HG02885 (cell line): ENCODE results near the gene C1QTNF7.

Experiments
- ATAC-seq: cut with Tn5 transposase; IDR thresholded peaks from one replicate; pipeline ENCODE4 v1.9.1; 2021; ENCODE audit warnings: mild to moderate bottlenecking; ENCODE audit not compliant: unreplicated experiment, poor library complexity

C1QTNF7 gene

DNA sequence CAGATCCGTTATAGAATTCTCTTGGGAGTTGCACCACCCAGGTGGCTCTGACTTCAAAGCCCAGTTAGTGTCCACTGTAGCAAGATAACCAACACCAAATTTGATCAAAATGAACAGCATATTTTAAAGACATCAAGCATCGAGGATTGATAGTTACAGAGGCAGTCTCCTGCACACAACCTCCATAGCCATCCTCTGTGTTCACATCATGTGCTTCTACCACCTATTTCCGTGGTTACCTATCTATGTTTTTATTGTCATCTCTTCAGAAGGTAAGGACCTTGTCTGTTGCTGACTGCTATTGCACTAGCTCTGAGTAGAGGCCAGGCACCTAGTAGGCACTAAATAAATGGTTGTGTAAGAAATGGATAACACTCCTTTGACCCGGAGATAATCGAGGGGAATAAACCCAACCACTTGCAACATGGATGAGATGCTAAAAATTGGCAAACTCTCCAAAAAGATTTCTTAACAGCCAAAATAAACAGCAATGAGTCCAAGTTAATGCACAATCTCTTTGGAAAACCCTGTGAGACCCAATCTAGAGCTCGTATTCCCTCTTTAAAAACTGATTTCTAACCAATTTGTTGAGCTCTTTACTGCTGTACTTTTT, 14.7 kb upstream of the C1QTNF7 start:
- ATAC-seq, result no peak

DNA sequence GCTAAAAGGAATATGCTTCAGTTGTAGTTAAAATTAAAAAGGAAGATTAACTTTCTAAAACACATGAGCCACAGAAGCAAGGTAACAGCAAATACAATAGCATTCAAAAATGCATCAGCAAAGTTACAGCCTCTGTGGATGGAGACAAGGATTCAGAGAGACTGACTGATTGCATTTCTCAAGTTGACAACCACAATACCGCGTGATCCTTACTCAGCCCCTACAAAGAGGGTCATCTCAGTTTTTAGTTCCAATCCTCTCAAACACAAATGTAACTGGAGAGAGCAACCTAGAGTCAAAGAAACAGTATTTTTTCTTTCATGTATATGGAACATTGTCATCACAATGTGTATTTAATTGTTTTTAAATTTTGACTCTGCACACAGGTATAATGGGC, 14.2 kb upstream of the C1QTNF7 start:
- ATAC-seq, result no peak

DNA sequence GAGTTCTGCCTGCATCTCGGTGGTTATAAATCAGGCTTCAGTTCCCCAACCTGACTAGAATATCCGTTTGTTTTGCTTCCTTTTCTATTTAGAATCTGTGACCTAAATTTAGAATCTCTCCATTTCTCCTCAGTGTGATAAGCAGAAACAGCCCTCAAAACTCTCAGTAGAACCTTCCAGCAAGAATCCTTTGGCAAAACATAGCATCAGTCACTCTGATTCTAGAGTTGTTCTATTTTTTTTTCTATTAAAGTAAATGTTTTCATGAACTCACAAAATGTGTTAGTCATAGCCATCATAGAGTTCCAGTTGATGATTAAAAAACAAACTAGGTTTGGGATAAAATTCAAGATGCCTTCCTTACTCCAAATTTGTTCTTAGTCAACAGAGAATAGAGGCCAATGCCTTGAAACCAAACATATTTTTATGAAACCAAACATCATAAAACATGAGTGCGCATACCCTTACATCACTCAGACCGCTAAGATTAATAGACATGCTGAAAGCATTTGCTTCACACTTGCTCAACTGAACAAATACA, 13.2 kb upstream of the C1QTNF7 start:
- ATAC-seq, result no peak

DNA sequence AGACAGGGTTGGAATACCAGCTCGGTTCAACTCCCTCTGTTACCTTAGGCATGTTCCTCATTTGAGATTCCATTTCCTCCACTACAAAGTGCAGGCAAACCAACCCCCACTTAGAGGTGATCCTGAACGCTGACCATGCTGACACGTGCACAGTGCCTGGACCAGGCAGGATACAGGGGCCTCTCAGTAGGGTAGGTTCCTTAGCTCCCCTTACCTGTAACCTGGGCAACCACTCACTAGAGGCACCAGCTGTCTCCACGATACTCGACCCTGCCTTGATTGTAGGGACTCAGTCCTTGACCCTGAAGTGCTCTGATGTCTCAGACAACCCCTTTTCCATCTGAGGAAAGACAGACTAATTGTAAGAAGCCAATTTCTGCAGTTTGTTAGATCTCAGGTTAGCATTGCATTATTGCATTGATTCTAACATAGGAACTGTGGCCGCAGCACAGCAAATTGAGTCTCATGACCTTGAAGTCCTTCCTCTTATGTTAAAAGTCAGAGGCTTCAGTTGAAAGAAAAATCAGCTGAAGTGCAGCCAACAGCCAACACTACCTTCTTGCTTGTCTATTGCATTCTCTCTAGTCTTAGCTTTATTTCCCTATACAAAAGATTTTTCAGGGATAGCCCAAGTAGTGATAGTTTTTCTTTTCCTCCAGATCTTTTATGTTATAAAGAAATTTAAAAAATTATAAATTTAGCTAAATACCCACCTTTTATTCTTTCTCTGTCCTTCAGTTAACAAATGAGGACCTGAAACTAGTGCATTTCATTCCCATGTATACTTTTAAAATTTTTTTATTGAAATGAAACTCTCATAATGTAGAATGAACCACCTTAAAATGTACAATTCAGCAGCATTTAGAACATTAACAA, 11.2 kb upstream of the C1QTNF7 start:
- no peak for ATAC-seq

DNA sequence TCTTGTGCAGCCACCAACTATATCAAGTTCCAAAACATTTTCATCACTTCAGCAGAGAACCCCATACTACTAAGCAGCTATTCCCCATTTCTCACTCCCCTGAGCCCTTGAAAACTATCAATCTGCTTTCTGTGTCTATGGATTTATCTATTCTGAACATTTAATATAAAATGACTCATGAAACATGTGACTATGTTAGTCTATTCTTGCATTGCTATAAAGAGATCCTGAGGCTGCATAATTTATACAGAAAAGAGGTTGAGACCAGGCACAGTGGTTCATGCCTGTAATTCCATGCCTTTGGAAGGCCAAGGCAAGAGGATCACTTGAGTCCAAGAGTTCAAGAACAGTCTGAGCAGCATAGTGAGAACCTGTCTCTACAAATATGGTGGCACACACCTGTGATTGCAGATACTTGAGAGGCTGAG, 10.6 kb upstream of the C1QTNF7 start:
- no peak for ATAC-seq

DNA sequence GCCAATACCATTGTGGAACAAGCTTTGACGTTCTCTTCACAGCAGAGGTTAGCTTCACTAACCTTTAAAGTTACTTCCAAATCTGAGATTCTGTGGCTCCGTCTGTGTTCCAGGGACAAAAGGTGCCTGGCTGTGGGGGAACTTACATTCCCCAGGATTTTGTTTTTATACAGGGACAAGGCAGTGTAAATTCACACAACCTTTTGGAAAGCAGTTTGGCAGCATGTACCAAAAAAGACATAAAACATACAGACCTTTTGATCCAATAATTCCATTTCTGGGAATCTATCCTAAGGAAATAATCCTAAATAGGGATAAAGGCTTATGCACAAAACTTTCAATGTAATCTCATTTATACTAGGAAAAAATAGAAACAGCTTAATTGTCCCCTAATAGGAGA, 8.9 kb upstream of the C1QTNF7 start:
- no peak for ATAC-seq

DNA sequence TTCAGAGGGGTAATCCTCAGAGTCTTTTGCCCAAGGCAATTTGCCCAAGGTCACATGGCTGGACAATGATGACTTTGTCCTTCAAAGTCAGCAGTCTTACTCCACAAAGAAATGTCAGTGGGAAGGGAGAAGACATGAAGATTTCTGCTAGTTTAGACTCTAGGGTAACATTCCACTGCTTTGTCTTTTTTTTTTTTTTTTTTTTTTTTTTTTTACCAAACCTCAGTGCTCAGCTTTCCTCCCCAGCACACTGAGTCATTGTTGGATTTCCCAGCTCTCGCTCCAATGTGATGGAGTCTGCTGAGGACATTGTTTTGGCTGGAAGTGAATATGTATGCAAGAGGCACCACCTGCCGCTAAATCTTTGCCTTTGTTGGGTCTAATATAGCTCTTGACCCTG, 7.2 kb upstream of the C1QTNF7 start:
- ATAC-seq, result no peak

DNA sequence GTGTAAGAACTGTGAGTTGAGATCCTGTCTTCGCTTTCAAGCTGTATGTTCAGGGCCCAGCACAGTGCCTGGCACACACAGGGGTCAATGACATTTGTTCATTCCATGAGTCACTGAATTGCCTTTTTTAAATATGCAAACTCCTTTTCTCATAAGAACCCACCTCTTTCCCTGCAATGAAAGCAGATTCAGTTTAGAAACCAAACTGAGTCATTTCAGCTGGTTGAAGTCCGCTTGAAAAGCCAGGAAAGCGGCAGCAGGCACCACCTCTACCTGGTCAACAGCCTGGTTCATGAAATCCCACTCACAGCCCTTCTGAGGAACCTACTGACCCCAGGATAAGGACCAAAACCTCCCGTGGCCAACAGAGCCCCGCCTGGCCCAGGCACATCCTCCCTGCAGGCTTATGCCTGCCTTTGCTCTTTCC, 4.5 kb upstream of the C1QTNF7 start:
- no peak for ATAC-seq

DNA sequence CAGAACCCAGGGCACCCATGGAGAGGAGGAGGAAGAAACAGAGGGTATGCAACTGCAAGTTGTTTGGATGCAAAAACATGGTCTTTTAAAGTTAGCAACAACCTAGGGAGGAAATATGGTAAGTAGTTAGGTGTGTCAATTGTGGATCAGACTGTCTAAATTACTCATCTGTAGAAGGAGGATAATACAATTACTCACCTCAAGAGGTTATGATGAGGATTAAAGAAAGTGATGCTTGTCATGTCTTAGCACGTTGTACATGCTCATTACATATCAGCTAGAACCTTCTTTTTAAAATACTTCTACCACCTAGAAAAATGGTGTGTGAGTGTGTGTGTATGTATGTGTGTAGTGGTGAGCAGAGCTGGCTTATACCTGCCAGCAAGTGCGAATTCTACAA, 2.3 kb upstream of the C1QTNF7 start:
- ATAC-seq, result no peak

DNA sequence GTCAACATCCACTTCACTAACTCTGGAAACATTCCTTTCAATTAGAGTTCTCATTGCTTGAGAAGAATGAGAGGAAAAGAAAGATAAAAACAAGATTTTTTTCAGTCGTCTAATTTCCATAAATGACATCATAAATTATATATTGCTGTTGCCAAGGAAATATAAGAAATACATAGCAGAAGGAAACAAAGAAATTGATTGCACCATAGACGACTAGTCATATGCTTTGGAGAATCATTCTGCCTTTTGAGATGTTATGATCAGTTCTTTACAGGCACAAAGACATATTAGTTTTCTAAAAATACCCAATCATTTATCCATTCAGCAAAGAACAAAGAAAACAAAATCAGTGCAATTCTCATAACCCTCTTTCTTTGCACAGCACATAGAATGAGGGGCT, 672 bp upstream of the C1QTNF7 start:
- no peak for ATAC-seq

DNA sequence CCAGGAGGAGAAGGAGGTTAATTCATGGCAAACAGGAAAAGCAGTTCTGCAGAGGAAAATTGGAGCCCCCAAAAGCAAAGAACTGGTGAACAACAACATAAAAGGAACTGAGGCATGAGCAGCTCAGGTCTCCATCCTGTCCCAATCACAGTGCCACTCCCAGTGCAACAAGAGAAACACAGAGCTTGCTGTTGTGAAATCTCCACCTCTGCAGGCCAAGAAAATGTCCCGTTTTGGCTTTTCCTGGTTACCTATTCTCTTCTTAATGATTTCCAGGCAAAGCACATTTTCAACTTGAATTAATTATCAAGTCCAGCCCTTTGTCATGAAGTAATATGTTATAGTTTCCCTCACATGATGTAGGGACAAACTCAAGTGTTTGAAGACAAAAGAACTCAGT, 778 bp downstream of the C1QTNF7 start:
- no peak for ATAC-seq

DNA sequence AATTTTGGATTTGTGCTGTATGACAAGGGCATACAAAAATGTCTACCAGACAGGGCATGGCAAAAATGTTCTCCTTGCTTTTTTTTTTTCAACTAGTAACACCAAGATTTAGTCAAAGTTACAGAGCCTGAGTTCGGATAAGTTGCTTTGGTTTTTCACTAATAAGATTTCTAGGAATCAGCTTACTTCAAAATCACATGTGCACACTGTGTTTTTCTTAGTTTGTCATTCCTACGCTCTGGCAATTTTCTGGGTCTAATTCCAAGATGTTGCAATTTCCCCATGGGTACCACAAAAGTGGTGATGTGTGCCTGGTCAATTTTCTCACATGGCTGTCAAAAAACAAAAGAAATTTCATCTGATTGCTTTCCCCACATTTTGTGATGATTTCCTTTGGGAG, 6.3 kb downstream of the C1QTNF7 start:
- no peak for ATAC-seq

DNA sequence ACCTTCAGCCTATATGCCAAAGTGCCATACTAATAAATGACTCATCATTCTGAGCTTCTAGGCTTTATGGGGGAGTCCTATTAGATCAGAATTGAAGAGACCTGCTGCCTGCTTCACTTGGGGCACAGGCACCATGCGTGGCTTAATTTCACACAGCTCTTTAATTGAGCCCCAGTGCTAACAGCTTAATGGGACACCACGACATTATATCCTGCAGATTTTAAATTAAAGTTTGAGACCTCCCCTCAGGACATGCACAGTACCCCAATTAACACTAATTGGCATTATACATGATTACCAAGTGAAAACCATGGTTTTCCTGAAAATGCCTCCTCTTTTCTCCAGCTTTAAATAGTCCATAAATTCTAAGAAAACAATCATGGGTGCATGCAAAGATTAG, 6.8 kb downstream of the C1QTNF7 start:
- no peak for ATAC-seq

DNA sequence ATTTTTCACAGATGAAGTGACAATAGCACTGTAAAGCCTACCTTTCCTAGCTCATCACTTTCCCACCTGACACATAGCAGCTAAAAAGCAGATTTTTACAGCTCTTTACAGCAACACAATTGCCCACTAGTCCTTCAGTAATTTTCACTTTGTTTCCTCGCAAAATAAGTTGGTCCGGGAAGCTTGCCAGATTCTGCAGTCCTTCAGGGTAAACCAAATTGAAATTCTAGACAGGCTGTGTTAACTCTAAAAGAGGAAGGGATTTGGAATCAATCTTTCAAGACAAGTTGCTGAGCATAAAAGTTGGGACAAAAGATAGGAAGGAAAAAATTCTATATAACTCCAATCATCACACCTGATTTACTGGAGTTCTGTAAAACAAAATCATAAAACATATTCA, 8.7 kb downstream of the C1QTNF7 start:
- ATAC-seq, result no peak

DNA sequence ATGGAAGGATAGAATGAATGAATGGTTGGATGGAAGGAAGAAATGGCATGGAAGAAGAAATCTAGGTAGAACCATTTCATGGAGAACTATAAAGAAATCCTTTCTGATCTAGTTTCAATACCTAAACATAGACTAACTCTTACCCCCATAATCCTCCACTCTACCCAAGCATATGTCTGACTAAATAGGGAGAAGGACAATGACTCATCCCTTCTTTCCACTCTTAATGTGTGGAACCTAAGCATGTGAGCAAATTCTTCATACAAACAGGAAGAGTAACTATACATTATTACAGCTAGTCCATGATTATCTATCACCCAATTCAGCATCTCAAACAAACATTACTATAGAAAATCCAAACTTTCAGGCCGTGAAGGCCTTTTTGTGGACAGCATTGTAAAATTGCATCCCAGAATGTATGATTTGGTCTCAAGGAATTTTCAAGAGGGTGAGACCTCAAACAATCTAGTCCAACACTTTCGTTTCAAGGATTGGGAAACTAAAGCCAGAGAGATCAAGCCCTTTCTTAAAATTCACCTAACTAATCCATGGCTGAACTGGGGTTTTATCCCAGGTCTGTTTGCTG, 11.2 kb downstream of the C1QTNF7 start:
- no peak for ATAC-seq

DNA sequence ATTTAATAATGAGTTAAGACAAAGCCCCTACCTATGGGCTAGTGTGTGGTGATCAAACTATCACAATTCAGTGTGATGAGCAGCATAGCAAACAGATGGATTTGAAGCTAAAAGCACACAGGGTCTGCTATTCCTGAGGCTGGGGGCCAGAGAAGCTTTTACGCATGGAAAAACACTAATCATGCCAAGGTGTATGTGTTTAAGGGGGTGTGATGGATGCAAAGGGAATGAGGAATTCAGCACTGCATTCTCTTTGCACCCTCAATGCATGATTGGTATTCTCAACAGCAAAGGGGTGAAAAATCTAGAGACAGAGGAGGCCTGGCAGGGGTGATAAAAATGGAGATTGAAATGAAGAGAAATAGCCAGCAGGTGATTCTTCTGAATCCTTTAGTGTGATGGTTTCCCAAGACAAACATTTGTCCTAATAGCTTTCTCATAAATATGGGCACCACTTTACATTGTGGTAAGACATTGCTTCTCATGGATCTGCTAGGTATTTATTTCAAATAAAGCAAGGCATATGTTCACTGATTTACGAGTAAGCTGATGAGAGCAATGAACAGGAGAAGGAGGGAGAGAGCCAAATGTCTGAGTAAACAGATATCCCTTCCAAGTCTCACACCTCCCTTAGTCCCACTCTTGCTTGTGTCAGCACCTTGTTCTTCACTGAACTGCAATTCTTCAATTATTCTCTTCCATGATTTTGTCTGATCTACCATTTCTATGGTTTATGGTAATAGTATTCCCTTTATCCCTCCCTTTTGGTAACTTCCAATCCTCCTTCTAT, 15.7 kb downstream of the C1QTNF7 start:
- ATAC-seq, result no peak

DNA sequence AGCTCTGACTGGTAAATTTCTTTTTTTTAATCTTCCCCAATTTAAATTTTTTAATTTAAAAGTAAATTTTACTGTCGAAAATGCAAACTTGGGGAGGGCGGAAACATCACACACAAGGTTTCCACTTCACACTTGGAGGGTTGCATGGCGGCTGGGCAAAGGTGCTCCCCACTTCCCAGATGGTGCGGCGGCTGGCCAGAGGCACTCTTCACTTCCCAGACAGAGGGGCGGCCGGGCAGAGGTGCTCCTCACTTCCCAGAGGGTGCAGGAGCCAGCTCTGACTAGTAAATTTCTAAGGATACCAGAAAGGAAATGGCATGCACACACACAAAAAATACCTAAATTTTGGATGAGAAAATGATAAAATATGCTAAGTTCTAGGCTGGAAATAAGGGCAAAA, 16.4 kb downstream of the C1QTNF7 start:
- no peak for ATAC-seq

DNA sequence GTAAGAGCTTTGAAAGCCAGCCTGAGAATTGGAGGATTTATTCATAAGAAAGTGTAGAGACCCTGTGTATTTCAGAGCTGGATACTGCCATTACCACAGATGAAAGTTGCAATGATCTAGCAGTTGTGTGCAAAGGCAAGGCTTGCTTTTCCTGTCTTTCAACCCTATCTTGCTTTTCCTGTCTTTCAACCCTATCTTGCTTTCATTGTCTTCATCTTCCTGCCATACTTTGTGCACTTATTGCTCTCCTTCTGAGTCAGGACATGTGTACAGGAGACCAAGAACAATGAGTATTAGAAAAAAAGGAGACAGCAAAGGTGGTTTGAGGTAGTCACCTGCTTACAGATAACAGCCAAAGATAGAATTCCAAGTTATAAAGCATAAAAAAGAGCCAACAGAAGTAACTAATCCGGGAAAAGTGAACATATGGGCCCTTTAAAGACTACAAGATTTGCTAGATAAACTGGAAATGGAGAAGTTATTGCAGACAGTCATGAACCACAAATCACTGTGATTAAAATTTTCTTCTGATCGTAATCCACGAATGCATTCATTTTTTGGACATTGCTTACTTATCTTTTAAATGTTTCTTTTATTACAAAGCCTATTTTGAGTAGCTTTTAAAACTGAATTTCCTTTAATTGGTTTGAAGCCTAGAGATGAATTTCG, 17.2 kb downstream of the C1QTNF7 start:
- ATAC-seq, result no peak

DNA sequence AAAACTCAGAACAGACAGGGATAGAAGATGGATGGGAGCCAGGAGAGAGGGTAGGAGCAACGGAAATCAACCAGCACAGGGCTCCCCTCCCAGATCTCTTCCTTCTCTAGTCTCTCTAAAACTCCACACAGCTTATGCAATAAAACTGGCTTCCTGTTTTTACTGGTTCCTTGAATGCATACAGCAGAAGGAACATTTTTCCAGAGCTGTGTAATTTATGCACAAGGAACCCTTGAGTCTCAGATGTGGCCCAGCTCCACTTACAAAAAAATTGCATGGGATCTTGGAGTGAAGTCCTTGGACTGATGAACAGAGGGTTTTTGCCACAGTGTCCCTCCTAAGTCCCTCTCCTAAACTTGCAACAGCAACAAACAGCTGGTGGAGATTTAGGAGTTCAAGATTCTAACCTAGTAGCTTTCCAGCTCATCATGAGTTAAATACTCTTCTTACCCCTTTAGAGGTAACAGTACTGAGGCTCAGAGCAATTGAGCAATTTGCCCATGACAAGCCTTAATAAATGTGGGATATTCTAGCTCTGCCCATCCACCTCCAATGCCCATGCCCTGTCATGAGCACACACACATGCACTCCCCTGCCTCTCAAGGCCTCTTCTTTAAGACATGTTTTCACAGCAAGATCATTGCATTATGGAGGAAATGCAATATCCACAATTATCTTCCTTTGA, 23.5 kb downstream of the C1QTNF7 start:
- no peak for ATAC-seq
